Ovary (tissue), 3 donors: ENCODE results near the gene CD4.

Experiments
- CTCF ChIP-seq, 3 donors: fragments of 450-650 bp in 2 of 3; fragments of 200-600 bp in 1 of 3; IDR thresholded peaks; one replicate each; pipeline versions ENCODE4 v1.5.1 to v1.8.0; 2016 to 2022; ENCODE audit warnings: antibody characterized with exemption in 3 of 3, mild to moderate bottlenecking in 1 of 3
- EP300 ChIP-seq: sonication (generic); formaldehyde crosslinking; IDR thresholded peaks from one replicate; pipeline ENCODE4 v1.6.1; 2017; ENCODE audit warnings: antibody characterized with exemption
- POLR2A ChIP-seq: fragments of 450-650 bp; IDR thresholded peaks from one replicate; pipeline ENCODE4 v1.6.1; 2017; ENCODE audit warnings: antibody characterized with exemption, mild to moderate bottlenecking, moderate library complexity
- donor health status: DM: no; HTN: no; CAD: no.

- no peak for TF ChIP-seq CTCF (IDR thresholded peaks at IDR 0.05)
- TF ChIP-seq EP300 = no peak
- no peak for TF ChIP-seq POLR2A
These were observed 9.8 kb downstream of the CD4 start for GRCh38 chr12:6799147-6799546.
